ENCODE measurements around the gene MANBA.

GRCh38 chr4:102589743-102590142 is 171.0 kb downstream of the MANBA start:
- TF ChIP-seq ZNF274 (IDR thresholded peaks at IDR 0.05; ENCODE audit: low read depth, low read length) = no peak
- TF ChIP-seq YY1 (IDR thresholded peaks at IDR 0.05; ENCODE audit: insufficient read depth, insufficient read length) = no peak

All from NT2/D1 (cell line).